ENCODE results near the gene MUC5AC. TPM values are rescaled to one million over a fixed set of nuclear protein-coding genes. Genes with fewer than 3 reads are reported as not detected.
A peak's percentile ranks its signal among the peaks of the same experiment; 100 is the strongest.
"Not testable (repeated sequence)": the region's sequence is repeated elsewhere in the genome, so short reads cannot be mapped to it uniquely, and the experiment has no call there.

MUC5AC gene
- total RNA-seq, 6 experiments from 2014 or later, result not detected

DNA sequence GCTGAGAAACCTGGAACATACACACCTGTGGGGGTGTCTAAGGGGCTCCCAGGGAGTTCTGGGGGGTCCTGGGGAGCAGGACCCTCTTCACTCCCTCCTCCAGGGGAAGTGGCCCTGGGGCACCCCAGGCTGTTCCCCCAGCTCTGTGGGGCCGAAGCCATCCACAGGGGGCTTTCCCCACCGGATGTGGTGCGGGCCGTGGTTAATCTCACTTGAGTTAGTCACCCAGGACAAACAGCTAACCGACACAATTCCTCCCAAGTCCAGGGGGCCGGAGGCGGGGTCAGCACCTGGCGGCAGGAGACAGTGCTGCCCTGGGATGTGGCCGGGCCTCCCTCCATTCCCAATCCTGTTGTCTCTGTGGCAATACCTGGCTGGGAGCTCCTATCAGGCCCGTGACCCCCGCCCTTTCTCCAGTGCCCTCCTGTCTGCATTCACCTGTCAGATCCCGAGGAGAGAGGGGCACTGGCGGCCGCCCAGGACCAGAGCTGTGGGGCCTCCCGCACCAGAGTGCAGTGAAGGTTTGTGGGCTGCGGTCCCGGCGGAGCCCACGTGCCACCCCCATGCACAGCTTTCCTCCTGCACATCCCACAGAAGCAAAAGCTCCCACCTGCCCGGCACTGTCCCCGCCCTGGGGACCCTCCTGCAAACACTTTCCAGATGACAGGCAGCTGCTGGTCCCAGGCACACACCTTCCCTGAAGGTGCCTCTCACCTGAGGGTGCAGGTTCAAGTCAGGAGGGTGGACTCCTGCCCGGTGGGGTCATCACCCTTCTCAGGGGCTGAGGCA, 5.2 kb upstream of the MUC5AC start:
- TF ChIP-seq, protein P1, sequence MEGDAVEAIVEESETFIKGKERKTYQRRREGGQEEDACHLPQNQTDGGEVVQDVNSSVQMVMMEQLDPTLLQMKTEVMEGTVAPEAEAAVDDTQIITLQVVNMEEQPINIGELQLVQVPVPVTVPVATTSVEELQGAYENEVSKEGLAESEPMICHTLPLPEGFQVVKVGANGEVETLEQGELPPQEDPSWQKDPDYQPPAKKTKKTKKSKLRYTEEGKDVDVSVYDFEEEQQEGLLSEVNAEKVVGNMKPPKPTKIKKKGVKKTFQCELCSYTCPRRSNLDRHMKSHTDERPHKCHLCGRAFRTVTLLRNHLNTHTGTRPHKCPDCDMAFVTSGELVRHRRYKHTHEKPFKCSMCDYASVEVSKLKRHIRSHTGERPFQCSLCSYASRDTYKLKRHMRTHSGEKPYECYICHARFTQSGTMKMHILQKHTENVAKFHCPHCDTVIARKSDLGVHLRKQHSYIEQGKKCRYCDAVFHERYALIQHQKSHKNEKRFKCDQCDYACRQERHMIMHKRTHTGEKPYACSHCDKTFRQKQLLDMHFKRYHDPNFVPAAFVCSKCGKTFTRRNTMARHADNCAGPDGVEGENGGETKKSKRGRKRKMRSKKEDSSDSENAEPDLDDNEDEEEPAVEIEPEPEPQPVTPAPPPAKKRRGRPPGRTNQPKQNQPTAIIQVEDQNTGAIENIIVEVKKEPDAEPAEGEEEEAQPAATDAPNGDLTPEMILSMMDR (IDR thresholded peaks at IDR 0.05), result 0 out of 2 replicates have a peak, but pooled peaks have one; percentile 23
- H3K4me3 Mint-ChIP-seq, result no peak overlapping the region
- no peak for DNase-seq
- peaks cover 2% of the 10 kb centered on the region; the same call in 1 of the 2 replicates for H3K27me3 Mint-ChIP-seq (ENCODE audit: insufficient read depth)
- H3K4me1 Mint-ChIP-seq (ENCODE audit: low read depth), result peaks cover 9% of the 10 kb centered on the region
- 0 out of 2 replicates have a peak overlapping the region, but pooled peaks have one; percentile 9 for H3K27ac Mint-ChIP-seq
- H3K9me3 Mint-ChIP-seq, result peaks cover 8% of the 10 kb centered on the region
- H3K36me3 Mint-ChIP-seq (ENCODE audit: low read depth), result peaks cover 5% of the 10 kb centered on the region; the same call in 1 of the 2 replicates

- no peaks in the 10 kb centered on the region; the same call in 1 of the 2 replicates for H3K27me3 Mint-ChIP-seq (ENCODE audit: insufficient read depth)
- H3K27ac Mint-ChIP-seq, result peak overlapping the region; percentile 78
- H3K4me1 Mint-ChIP-seq (ENCODE audit: low read depth), result peaks cover 9% of the 10 kb centered on the region
- peaks cover under 1% of the 10 kb centered on the region; the same call in 1 of the 2 replicates for H3K9me3 Mint-ChIP-seq
- no peak for DNase-seq
- TF ChIP-seq, protein P1 (IDR thresholded peaks at IDR 0.05), result no peak
- H3K36me3 Mint-ChIP-seq (ENCODE audit: low read depth), result no peaks in the 10 kb centered on the region
- no peak overlapping the region for H3K4me3 Mint-ChIP-seq
Measured at GRCh38 chr11:1153105-1153950, 4.4 kb upstream of the MUC5AC start.

DNA sequence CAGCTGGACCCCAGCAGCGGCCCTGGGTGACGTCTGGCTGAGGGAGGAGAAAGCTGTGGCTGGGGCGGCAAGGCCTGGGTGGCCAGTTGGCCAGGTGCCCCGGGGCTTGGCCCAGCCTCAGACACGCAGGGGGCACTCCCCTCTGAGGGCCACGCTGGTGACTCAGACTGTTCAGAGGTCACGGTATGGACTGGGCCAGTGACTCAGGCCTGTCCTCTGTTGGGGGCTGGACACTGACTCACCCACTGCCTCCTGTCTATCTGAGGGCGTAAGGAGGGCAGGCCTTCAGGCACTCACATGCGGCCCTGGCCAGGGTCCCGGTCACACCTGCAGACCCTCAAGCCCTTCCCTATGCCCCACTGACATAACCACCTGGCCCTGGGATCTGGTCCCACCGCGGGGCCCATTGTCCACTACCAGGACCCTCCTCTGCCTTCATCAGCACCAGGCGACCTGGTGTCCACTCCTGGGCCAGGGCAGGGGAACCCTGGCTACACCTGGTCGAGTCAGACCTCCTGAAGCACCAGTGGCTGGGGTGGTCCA, 3.7 kb upstream of the MUC5AC start:
- Mint-ChIP-seq H3K9me3 (no peaks in the 10 kb centered on the region; the same call in 1 of the 2 replicates), H3K4me1 (ENCODE audit: low read depth) (peaks cover 9% of the 10 kb centered on the region), H3K27me3 (ENCODE audit: insufficient read depth) (no peaks in the 10 kb centered on the region; the same call in 1 of the 2 replicates), H3K36me3 (ENCODE audit: low read depth) (no peaks in the 10 kb centered on the region), H3K4me3 (no peak overlapping the region), H3K27ac (peak overlapping the region; percentile 78)
- TF ChIP-seq, protein P1 (IDR thresholded peaks at IDR 0.05), result no peak
- peak; percentile 96 for DNase-seq

DNA sequence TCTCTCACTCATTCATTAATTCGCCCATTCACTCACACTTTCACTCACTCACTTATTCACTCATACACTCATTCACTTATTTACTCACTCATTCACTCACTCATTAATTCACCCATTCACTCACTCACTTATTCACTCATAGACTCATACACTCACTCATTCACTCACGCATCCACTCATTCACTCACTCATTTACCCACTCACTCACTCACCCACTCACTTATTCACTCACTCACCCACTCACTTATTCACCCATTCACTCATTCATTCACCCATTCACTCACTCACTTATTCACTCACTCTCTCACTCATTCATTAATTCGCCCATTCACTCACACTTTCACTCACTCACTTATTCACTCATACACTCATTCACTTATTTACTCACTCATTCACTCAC, 3.1 kb upstream of the MUC5AC start:
- peak overlapping the region; percentile 68 for H3K27ac Mint-ChIP-seq
- not testable (repeated sequence) for H3K36me3 Mint-ChIP-seq (ENCODE audit: low read depth); H3K4me1 Mint-ChIP-seq (ENCODE audit: low read depth); H3K4me3 Mint-ChIP-seq; H3K9me3 Mint-ChIP-seq; DNase-seq; H3K27me3 Mint-ChIP-seq (ENCODE audit: insufficient read depth)

DNA sequence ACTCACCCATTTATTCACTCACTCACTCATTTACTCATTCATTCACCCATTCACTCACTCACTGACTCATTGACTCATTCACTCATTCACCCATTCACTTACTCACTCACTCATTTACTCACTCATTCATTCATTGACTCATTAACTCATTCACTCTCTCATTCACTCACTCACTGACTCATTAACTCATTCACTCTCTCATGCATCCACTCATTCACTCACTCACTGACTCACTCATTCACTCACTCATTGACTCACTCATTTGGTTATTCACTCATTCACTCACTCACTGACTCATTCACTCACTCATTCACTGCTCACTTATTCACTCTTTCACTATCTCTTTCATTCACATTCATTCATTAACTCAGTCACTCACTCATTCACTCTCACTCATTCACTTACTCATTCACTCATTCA, 2.5 kb upstream of the MUC5AC start:
- Mint-ChIP-seq H3K27ac (no peak overlapping the region), H3K36me3 (ENCODE audit: low read depth) (no peaks in the 10 kb centered on the region), H3K4me3 (no peak overlapping the region), H3K4me1 (ENCODE audit: low read depth) (peaks cover 9% of the 10 kb centered on the region), H3K27me3 (ENCODE audit: insufficient read depth) (peaks cover 5% of the 10 kb centered on the region; the same call in 1 of the 2 replicates), H3K9me3 (no peaks in the 10 kb centered on the region; the same call in 1 of the 2 replicates)
- TF ChIP-seq, protein P1 (IDR thresholded peaks at IDR 0.05), result no peak
- no peak for DNase-seq

Measured in HFFc6 (cell line).